ENCODE results near the gene KRTAP4-7.
"Not testable (repeated sequence)": the region's sequence is repeated elsewhere in the genome, so short reads cannot be mapped to it uniquely, and the experiment has no call there.

Gene KRTAP4-7

GRCh38 chr17:41052566-41052965 lies 31.4 kb upstream of the KRTAP4-7 start:
- Histone ChIP-seq H3K9me3 (ENCODE audit: low read length) (0 out of 2 replicates have a peak, but pooled peaks cover 2% of the 10 kb centered on the region), H3K9me2 (ENCODE audit: low read depth, low read length) (no peaks in the 10 kb centered on the region), H3K4me3 (ENCODE audit: low read depth, low read length, poor library complexity, severe bottlenecking) (no peak overlapping the region), H3K79me2 (ENCODE audit: insufficient read depth, low read length) (no peaks in the 10 kb centered on the region), H3K4me1 (ENCODE audit: insufficient read depth, low read length, severe bottlenecking) (no peaks in the 10 kb centered on the region), H3F3A (ENCODE audit: insufficient read depth, low read length) (no peaks in the 10 kb centered on the region), H3K27me3 (ENCODE audit: insufficient read depth, low read length) (0 out of 2 replicates have a peak, but pooled peaks cover 3% of the 10 kb centered on the region), H2AFZ (ENCODE audit: low read length) (no peak overlapping the region), H3K36me3 (ENCODE audit: insufficient read depth, low read length) (no peaks in the 10 kb centered on the region), H3K4me2 (ENCODE audit: low read length) (no peak overlapping the region), H3K9ac (ENCODE audit: low read length) (no peak overlapping the region), H4K20me1 (ENCODE audit: insufficient read depth, low read length) (no peaks in the 10 kb centered on the region), H3K27ac (ENCODE audit: low read depth, low read length, poor library complexity, severe bottlenecking) (no peak overlapping the region)
- TF ChIP-seq EZH2 (IDR thresholded peaks at IDR 0.05; ENCODE audit: borderline replicate concordance, low read length), result no peak
- TF ChIP-seq, protein P1, sequence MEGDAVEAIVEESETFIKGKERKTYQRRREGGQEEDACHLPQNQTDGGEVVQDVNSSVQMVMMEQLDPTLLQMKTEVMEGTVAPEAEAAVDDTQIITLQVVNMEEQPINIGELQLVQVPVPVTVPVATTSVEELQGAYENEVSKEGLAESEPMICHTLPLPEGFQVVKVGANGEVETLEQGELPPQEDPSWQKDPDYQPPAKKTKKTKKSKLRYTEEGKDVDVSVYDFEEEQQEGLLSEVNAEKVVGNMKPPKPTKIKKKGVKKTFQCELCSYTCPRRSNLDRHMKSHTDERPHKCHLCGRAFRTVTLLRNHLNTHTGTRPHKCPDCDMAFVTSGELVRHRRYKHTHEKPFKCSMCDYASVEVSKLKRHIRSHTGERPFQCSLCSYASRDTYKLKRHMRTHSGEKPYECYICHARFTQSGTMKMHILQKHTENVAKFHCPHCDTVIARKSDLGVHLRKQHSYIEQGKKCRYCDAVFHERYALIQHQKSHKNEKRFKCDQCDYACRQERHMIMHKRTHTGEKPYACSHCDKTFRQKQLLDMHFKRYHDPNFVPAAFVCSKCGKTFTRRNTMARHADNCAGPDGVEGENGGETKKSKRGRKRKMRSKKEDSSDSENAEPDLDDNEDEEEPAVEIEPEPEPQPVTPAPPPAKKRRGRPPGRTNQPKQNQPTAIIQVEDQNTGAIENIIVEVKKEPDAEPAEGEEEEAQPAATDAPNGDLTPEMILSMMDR (IDR thresholded peaks at IDR 0.05; ENCODE audit: low read length), result no peak

- Histone ChIP-seq H3K79me2 (ENCODE audit: insufficient read depth, low read length) (no peaks in the 10 kb centered on the region), H3K9me2 (ENCODE audit: low read depth, low read length) (no peaks in the 10 kb centered on the region), H3K4me2 (ENCODE audit: low read length) (no peak overlapping the region), H3K9ac (ENCODE audit: low read length) (no peak overlapping the region), H3K36me3 (ENCODE audit: insufficient read depth, low read length) (no peaks in the 10 kb centered on the region), H3K4me3 (ENCODE audit: low read depth, low read length, poor library complexity, severe bottlenecking) (no peak overlapping the region), H3F3A (ENCODE audit: insufficient read depth, low read length) (no peaks in the 10 kb centered on the region), H4K20me1 (ENCODE audit: insufficient read depth, low read length) (no peaks in the 10 kb centered on the region), H3K9me3 (ENCODE audit: low read length) (0 out of 2 replicates have a peak, but pooled peaks cover 2% of the 10 kb centered on the region), H3K4me1 (ENCODE audit: insufficient read depth, low read length, severe bottlenecking) (no peaks in the 10 kb centered on the region), H3K27ac (ENCODE audit: low read depth, low read length, poor library complexity, severe bottlenecking) (no peak overlapping the region), H3K27me3 (ENCODE audit: insufficient read depth, low read length) (0 out of 2 replicates have a peak, but pooled peaks cover 3% of the 10 kb centered on the region), H2AFZ (ENCODE audit: low read length) (no peak overlapping the region)
- TF ChIP-seq, protein P1 (IDR thresholded peaks at IDR 0.05; ENCODE audit: low read length), result no peak
- no peak for TF ChIP-seq EZH2 (IDR thresholded peaks at IDR 0.05; ENCODE audit: borderline replicate concordance, low read length)
Measured at GRCh38 chr17:41054025-41054424, 29.9 kb upstream of the KRTAP4-7 start.

GRCh38 chr17:41054556-41054955 lies 29.4 kb upstream of the KRTAP4-7 start:
- not testable (repeated sequence) for H3K9me3 ChIP-seq (ENCODE audit: low read length); H3F3A ChIP-seq (ENCODE audit: insufficient read depth, low read length); H2AFZ ChIP-seq (ENCODE audit: low read length); H3K9me2 ChIP-seq (ENCODE audit: low read depth, low read length); H3K4me2 ChIP-seq (ENCODE audit: low read length); H4K20me1 ChIP-seq (ENCODE audit: insufficient read depth, low read length); H3K27me3 ChIP-seq (ENCODE audit: insufficient read depth, low read length); H3K4me1 ChIP-seq (ENCODE audit: insufficient read depth, low read length, severe bottlenecking); H3K27ac ChIP-seq (ENCODE audit: low read depth, low read length, poor library complexity, severe bottlenecking); H3K36me3 ChIP-seq (ENCODE audit: insufficient read depth, low read length); H3K4me3 ChIP-seq (ENCODE audit: low read depth, low read length, poor library complexity, severe bottlenecking); H3K79me2 ChIP-seq (ENCODE audit: insufficient read depth, low read length); H3K9ac ChIP-seq (ENCODE audit: low read length)

GRCh38 chr17:41055130-41055529 lies 28.8 kb upstream of the KRTAP4-7 start, which contains the start of gene KRTAP2-2:
KRTAP2-2 (minus strand) TSS chr17:41055230; CDS start chr17:41055211, 19 bp downstream.
- H3K4me1 ChIP-seq (ENCODE audit: insufficient read depth, low read length, severe bottlenecking); H3K9ac ChIP-seq (ENCODE audit: low read length); H3F3A ChIP-seq (ENCODE audit: insufficient read depth, low read length); H3K9me3 ChIP-seq (ENCODE audit: low read length); H3K4me3 ChIP-seq (ENCODE audit: low read depth, low read length, poor library complexity, severe bottlenecking); H3K9me2 ChIP-seq (ENCODE audit: low read depth, low read length); H3K79me2 ChIP-seq (ENCODE audit: insufficient read depth, low read length); H4K20me1 ChIP-seq (ENCODE audit: insufficient read depth, low read length); H3K27ac ChIP-seq (ENCODE audit: low read depth, low read length, poor library complexity, severe bottlenecking); H2AFZ ChIP-seq (ENCODE audit: low read length); H3K4me2 ChIP-seq (ENCODE audit: low read length); H3K36me3 ChIP-seq (ENCODE audit: insufficient read depth, low read length); H3K27me3 ChIP-seq (ENCODE audit: insufficient read depth, low read length): not testable (repeated sequence)
